Panc1 (cell line): ENCODE measurements around the gene CLEC4G. TPM values are rescaled to one million over a fixed set of nuclear protein-coding genes. Genes with fewer than 3 reads are reported as not detected.

Experiments used
- ATAC-seq: fragments of 200-7000 bp; cut with Tn5 transposase; 2 replicates; pipeline ENCODE4 v1.9.1; 2020; ENCODE audit warnings: mild to moderate bottlenecking, moderate library complexity
- BruUV-seq: library from RNA; stranded (reverse); fragments of 400-500 nt; replicated peaks from 2 replicates; lab custom pipeline; 2021; lab: Mats Ljungman, UMichigan
- CTCF ChIA-PET: fragments of 300-600 bp; sonication (Branson Sonifier 250); formaldehyde crosslinking; loops from one replicate; lab custom pipeline; 2022; ENCODE audit warnings: antibody characterized with exemption; lab: Charles Lee
- POLR2A ChIA-PET: fragments of 300-600 bp; sonication (Branson Sonifier 250); formaldehyde crosslinking; loops from one replicate; lab custom pipeline; 2022; ENCODE audit warnings: antibody characterized with exemption; lab: Charles Lee
- DNase-seq: peaks from one replicate; pipeline ENCODE4 v3.0.0-alpha.2; 2010; ENCODE audit warnings: low read depth, low spot score
- H3K27ac ChIP-seq: 2 replicates; pipeline ENCODE4 v1.5.1; 2011; ENCODE audit warnings: mild to moderate bottlenecking, low read length, inconsistent platforms
- H3K27me3 ChIP-seq: fragments of 200-500 bp; sonication (Bioruptor generic); 2 replicates; pipeline ENCODE4 v1.6.0; 2014; ENCODE audit warnings: low read length, inconsistent platforms; ENCODE audit not compliant: control insufficient read depth, insufficient read depth
- H3K36me3 ChIP-seq: fragments of 200-500 bp; sonication (Bioruptor generic); 2 replicates; pipeline ENCODE4 v1.5.1; 2014; ENCODE audit warnings: inconsistent platforms, mild to moderate bottlenecking, low read length, moderate library complexity; ENCODE audit not compliant: control insufficient read depth, insufficient read depth
- H3K4me1 ChIP-seq: 2 replicates; pipeline ENCODE4 v1.5.1; 2011; ENCODE audit warnings: inconsistent platforms, mild to moderate bottlenecking, low read length, moderate library complexity; ENCODE audit not compliant: control insufficient read depth, insufficient read depth
- H3K4me3 ChIP-seq, 2 experiments: 2 replicates each; pipeline ENCODE4 v1.5.1; 2011 to 2012; ENCODE audit warnings: low read depth in 2 of 2, low read length in 2 of 2, mild to moderate bottlenecking in 2 of 2, inconsistent platforms in 1 of 2, moderate library complexity in 1 of 2
- H3K9me3 ChIP-seq: fragments of 200-500 bp; sonication (Bioruptor generic); 2 replicates; pipeline ENCODE4 v1.5.1; 2014; ENCODE audit warnings: low read depth, mild to moderate bottlenecking, inconsistent platforms, low read length, moderate library complexity; ENCODE audit not compliant: control insufficient read depth, insufficient read depth
- POLR2AphosphoS5 ChIP-seq: IDR thresholded peaks from 2 replicates; pipeline ENCODE4 v1.6.1; 2012; ENCODE audit warnings: mild to moderate bottlenecking, low read depth, low read length, moderate library complexity
- SIN3A ChIP-seq: IDR thresholded peaks from 2 replicates; pipeline ENCODE4 v1.6.1; 2012; ENCODE audit warnings: low read depth, mild to moderate bottlenecking, low read length, moderate library complexity, borderline replicate concordance; ENCODE audit not compliant: insufficient read depth
- TCF7L2 ChIP-seq: IDR thresholded peaks from 2 replicates; pipeline ENCODE4 v1.6.1; 2011; ENCODE audit warnings: mild to moderate bottlenecking, low read depth, low read length, inconsistent platforms
- in situ Hi-C: cut with HindIII; loops from 2 replicates; pipeline ENCODE4 v1.10.0; 2016; ENCODE audit warnings: low sequenced_read_pairs, low pct_unique_long_range_greater_than_20kb
- intact Hi-C: fragments of 100-400 bp; cut with micrococcal nuclease; formaldehyde crosslinking; loops from one replicate; pipeline ENCODE4 v1.10.0; 2022; ENCODE audit not compliant: unreplicated experiment
- total RNA-seq: library from RNA; stranded (reverse); gene quantifications from one replicate; pipeline ENCODE4 v1.2.1, GENCODE V29; 2021; ENCODE audit not compliant: unreplicated experiment
- TF ChIP-seq, protein P1 (sequence below): fragments of 450-650 bp; IDR thresholded peaks from 2 replicates; pipeline ENCODE4 v1.5.1; 2017; ENCODE audit warnings: mild to moderate bottlenecking
- TF ChIP-seq, protein P2 (sequence below), 2 experiments: IDR thresholded peaks; 2 replicates each; pipeline ENCODE4 v1.6.1; 2011 to 2012; ENCODE audit warnings: low read depth in 2 of 2, control low read depth in 1 of 2, low read length in 1 of 2, mild to moderate bottlenecking in 1 of 2, moderate library complexity in 1 of 2; ENCODE audit not compliant: insufficient read depth in 1 of 2

The CLEC4G gene
- total RNA-seq, 1 experiment from 2014 or later: not detected

DNA sequence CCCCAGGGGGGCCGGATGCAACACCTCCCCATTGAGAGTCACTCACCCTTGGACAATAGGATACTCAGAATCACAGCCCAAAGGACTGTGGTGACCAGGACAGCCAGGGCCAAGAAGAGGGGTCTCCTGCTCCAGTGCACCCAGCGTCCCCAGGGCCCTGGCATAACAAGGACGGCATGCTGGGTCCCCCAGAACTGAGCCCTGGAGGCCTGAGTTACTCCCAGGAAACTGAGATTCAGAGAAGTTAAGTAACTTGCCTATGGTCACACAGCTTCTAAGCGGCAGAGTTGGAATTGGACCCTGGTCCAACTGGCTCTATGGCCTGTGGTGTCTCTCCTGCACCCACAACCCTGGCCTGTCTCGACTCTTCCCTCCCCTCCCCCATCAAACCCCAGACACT is 295 bp downstream of the CLEC4G start:
- CTCF ChIA-PET: no interaction called here
- Histone ChIP-seq H3K9me3 (no peaks in the 10 kb centered on the region), H3K27me3 (no peaks in the 10 kb centered on the region; the same call in 1 of the 2 replicates), H3K36me3 (no peaks in the 10 kb centered on the region), H3K4me3 (no peak overlapping the region), H3K4me1 (no peaks in the 10 kb centered on the region), H3K27ac (no peak overlapping the region)
- no TSS peak for BruUV-seq
- no peak for DNase-seq
- POLR2A ChIA-PET: no interaction called here
- intact Hi-C loops (no loop called here), in situ Hi-C loops (no loop called here)
- no peak for ATAC-seq
- TF ChIP-seq, protein P1, sequence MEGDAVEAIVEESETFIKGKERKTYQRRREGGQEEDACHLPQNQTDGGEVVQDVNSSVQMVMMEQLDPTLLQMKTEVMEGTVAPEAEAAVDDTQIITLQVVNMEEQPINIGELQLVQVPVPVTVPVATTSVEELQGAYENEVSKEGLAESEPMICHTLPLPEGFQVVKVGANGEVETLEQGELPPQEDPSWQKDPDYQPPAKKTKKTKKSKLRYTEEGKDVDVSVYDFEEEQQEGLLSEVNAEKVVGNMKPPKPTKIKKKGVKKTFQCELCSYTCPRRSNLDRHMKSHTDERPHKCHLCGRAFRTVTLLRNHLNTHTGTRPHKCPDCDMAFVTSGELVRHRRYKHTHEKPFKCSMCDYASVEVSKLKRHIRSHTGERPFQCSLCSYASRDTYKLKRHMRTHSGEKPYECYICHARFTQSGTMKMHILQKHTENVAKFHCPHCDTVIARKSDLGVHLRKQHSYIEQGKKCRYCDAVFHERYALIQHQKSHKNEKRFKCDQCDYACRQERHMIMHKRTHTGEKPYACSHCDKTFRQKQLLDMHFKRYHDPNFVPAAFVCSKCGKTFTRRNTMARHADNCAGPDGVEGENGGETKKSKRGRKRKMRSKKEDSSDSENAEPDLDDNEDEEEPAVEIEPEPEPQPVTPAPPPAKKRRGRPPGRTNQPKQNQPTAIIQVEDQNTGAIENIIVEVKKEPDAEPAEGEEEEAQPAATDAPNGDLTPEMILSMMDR: no peak
- TF ChIP-seq, protein P2, sequence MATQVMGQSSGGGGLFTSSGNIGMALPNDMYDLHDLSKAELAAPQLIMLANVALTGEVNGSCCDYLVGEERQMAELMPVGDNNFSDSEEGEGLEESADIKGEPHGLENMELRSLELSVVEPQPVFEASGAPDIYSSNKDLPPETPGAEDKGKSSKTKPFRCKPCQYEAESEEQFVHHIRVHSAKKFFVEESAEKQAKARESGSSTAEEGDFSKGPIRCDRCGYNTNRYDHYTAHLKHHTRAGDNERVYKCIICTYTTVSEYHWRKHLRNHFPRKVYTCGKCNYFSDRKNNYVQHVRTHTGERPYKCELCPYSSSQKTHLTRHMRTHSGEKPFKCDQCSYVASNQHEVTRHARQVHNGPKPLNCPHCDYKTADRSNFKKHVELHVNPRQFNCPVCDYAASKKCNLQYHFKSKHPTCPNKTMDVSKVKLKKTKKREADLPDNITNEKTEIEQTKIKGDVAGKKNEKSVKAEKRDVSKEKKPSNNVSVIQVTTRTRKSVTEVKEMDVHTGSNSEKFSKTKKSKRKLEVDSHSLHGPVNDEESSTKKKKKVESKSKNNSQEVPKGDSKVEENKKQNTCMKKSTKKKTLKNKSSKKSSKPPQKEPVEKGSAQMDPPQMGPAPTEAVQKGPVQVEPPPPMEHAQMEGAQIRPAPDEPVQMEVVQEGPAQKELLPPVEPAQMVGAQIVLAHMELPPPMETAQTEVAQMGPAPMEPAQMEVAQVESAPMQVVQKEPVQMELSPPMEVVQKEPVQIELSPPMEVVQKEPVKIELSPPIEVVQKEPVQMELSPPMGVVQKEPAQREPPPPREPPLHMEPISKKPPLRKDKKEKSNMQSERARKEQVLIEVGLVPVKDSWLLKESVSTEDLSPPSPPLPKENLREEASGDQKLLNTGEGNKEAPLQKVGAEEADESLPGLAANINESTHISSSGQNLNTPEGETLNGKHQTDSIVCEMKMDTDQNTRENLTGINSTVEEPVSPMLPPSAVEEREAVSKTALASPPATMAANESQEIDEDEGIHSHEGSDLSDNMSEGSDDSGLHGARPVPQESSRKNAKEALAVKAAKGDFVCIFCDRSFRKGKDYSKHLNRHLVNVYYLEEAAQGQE (IDR thresholded peaks at IDR 0.05; ENCODE audit: insufficient read depth in 1 of 2, low read depth in 2 of 2, low read length in 1 of 2): no peak
- TF ChIP-seq POLR2AphosphoS5 (no peak), TCF7L2 (no peak), SIN3A (no peak)

DNA sequence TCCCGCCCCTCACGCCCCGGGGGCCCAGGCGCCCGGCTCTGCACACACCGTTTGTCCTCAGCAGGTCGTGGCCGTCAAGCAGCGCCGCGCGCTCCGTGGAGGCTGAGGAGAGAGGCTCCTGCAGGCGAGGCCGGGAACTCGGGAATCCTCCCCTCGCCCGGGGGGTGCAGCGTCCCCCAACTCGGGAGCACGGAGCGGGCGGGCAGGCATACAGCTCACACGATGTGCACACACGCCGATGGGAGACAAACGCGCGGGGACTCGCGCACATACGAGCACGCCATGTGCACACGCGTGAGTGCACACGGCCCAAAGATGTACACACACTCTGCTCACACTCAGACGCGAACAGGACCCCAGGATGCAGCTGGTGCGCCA is 703 bp downstream of the CLEC4G start:
- DNase-seq (no peak), ATAC-seq (no peak)
- Histone ChIP-seq H3K36me3 (no peaks in the 10 kb centered on the region), H3K27ac (no peak overlapping the region), H3K4me1 (no peaks in the 10 kb centered on the region), H3K9me3 (no peaks in the 10 kb centered on the region), H3K4me3 (no peak overlapping the region), H3K27me3 (no peaks in the 10 kb centered on the region; the same call in 1 of the 2 replicates)
- no TSS peak for BruUV-seq
- in situ Hi-C loops: no loop called here
- intact Hi-C loops: no loop called here
- TF ChIP-seq TCF7L2 (no peak), POLR2AphosphoS5 (no peak), SIN3A (no peak)
- TF ChIP-seq, protein P2 (IDR thresholded peaks at IDR 0.05; ENCODE audit: insufficient read depth in 1 of 2, low read depth in 2 of 2, low read length in 1 of 2): no peak
- TF ChIP-seq, protein P1: no peak
- ChIA-PET POLR2A (no interaction called here), CTCF (no interaction called here)
